K562 (cell line): ENCODE results near the gene MATCAP1. TPM values are rescaled to one million over a fixed set of nuclear protein-coding genes. Genes with fewer than 3 reads are reported as not detected.
A peak's percentile ranks its signal among the peaks of the same experiment; 100 is the strongest.

Experiments
- ARID2 ChIP-seq: fragments of 450-650 bp; IDR thresholded peaks from 2 replicates; pipeline ENCODE4 v1.6.1; 2017; ENCODE audit warnings: antibody characterized with exemption, mild to moderate bottlenecking
- BCL6 ChIP-seq: fragments of 250-450 bp; sonication (Bioruptor Pico); IDR thresholded peaks from 2 replicates; pipeline ENCODE4 v1.4.0; 2020
- CHD2 ChIP-seq: IDR thresholded peaks from 2 replicates; pipeline ENCODE4 v1.6.1; 2011; ENCODE audit warnings: low read depth, low read length
- CSDE1 ChIP-seq, 2 experiments: fragments of 450-650 bp; IDR thresholded peaks; 2 replicates each; pipeline ENCODE4 v1.6.1; 2016; ENCODE audit warnings: mild to moderate bottlenecking in 1 of 2
- EHMT2 ChIP-seq: fragments of 450-650 bp; IDR thresholded peaks from 2 replicates; pipeline ENCODE4 v1.6.1; 2018; ENCODE audit warnings: antibody characterized with exemption
- GABPB2 ChIP-seq: fragments of 250-450 bp; sonication (Bioruptor Pico); conservative IDR thresholded peaks from 2 replicates; pipeline ENCODE4 v1.5.1; 2021; ENCODE audit warnings: mild to moderate bottlenecking
- GTF2F1 ChIP-seq: IDR thresholded peaks from 2 replicates; pipeline ENCODE4 v1.6.1; 2011; ENCODE audit warnings: low read depth, low read length, improper control_type of control experiment
- HDGF ChIP-seq: fragments of 450-650 bp; IDR thresholded peaks from 2 replicates; pipeline ENCODE4 v1.6.1; 2016
- HMG20B ChIP-seq: fragments of 250-450 bp; sonication (Bioruptor Pico); IDR thresholded peaks from 2 replicates; pipeline ENCODE4 v1.5.0; 2021; ENCODE audit warnings: mild to moderate bottlenecking
- L3MBTL2 ChIP-seq: fragments of 450-650 bp; IDR thresholded peaks from 2 replicates; pipeline ENCODE4 v1.6.1; 2016; ENCODE audit warnings: mild to moderate bottlenecking, moderate library complexity
- MEIS2 ChIP-seq: fragments of 450-650 bp; IDR thresholded peaks from 2 replicates; pipeline ENCODE4 v1.6.1; 2014; ENCODE audit warnings: mild to moderate bottlenecking; ENCODE audit not compliant: partially characterized antibody
- NR4A1 ChIP-seq, 2 experiments: fragments of 250-450 bp in 1 of 2; fragments of 450-650 bp in 1 of 2; sonication (Bioruptor Pico) in 1 of 2; IDR thresholded peaks; 2 replicates each; pipeline versions ENCODE4 v1.4.0 to v1.6.1; 2016 to 2020; ENCODE audit warnings: mild to moderate bottlenecking in 2 of 2, missing compliant biosample characterization in 1 of 2, missing genetic modification characterization in 1 of 2, moderate library complexity in 1 of 2
- POLR2B ChIP-seq: fragments of 450-650 bp; IDR thresholded peaks from 2 replicates; pipeline ENCODE4 v1.6.1; 2018; ENCODE audit warnings: low read depth; ENCODE audit not compliant: partially characterized antibody
- PRPF4 ChIP-seq: fragments of 200-400 bp; formaldehyde crosslinking; IDR thresholded peaks from one replicate; pipeline ENCODE4 v1.6.1; 2017; ENCODE audit warnings: low read length, low read depth, mild to moderate bottlenecking; ENCODE audit not compliant: insufficient read depth, poor library complexity, severe bottlenecking
- RBFOX2 ChIP-seq: fragments of 200-400 bp; formaldehyde crosslinking; IDR thresholded peaks from 2 replicates; pipeline ENCODE4 v1.6.1; 2017; ENCODE audit warnings: low read depth, mild to moderate bottlenecking, low read length, moderate library complexity
- SMAD1 ChIP-seq: fragments of 150-350 bp; IDR thresholded peaks from 2 replicates; pipeline ENCODE4 v1.6.1; 2014; ENCODE audit warnings: low read length, low read depth; ENCODE audit not compliant: partially characterized antibody
- SMARCA5 ChIP-seq: fragments of 450-650 bp; IDR thresholded peaks from 2 replicates; pipeline ENCODE4 v1.6.1; 2016
- SRSF3 ChIP-seq: fragments of 200-400 bp; formaldehyde crosslinking; IDR thresholded peaks from 2 replicates; pipeline ENCODE4 v1.6.1; 2016; ENCODE audit warnings: mild to moderate bottlenecking, low read length, moderate library complexity; ENCODE audit not compliant: insufficient read depth
- XRCC3 ChIP-seq: fragments of 450-650 bp; IDR thresholded peaks from 2 replicates; pipeline ENCODE4 v1.6.1; 2017; ENCODE audit warnings: mild to moderate bottlenecking, moderate library complexity
- YY1 ChIP-seq, 3 experiments: IDR thresholded peaks; 2 replicates each; pipeline ENCODE4 v1.6.1; 2011; ENCODE audit warnings: low read length in 2 of 3, mild to moderate bottlenecking in 2 of 3, moderate library complexity in 2 of 3, borderline replicate concordance in 1 of 3, control low read depth in 1 of 3, low read depth in 1 of 3; ENCODE audit not compliant: insufficient read depth in 3 of 3, insufficient replicate concordance in 2 of 3, control insufficient read depth in 1 of 3, insufficient read length in 1 of 3; ENCODE audit errors: extremely low read depth in 1 of 3
- ZNF12 ChIP-seq: sonication (generic); formaldehyde crosslinking; IDR thresholded peaks from 2 replicates; pipeline ENCODE4 v1.4.0; 2020; ENCODE audit warnings: mild to moderate bottlenecking, missing genetic modification reagents
- ZNF133 ChIP-seq: fragments of 250-450 bp; sonication (Bioruptor Pico); IDR thresholded peaks from 2 replicates; pipeline ENCODE4 v1.4.0; 2020; ENCODE audit warnings: mild to moderate bottlenecking
- ZNF699 ChIP-seq: fragments of 250-450 bp; sonication (Bioruptor Pico); IDR thresholded peaks from 2 replicates; pipeline ENCODE4 v1.8.0; 2021; ENCODE audit warnings: mild to moderate bottlenecking, moderate library complexity; ENCODE audit not compliant: insufficient replicate concordance
- ZSCAN32 ChIP-seq: fragments of 450-650 bp; formaldehyde crosslinking; IDR thresholded peaks from 2 replicates; pipeline ENCODE4 v1.4.0; 2020; ENCODE audit warnings: mild to moderate bottlenecking, moderate library complexity
- polyA plus RNA-seq, 8 experiments: library from polyadenylated mRNA; depleted of rRNA in 4 of 8; stranded (reverse) in 5 of 8; unstranded in 3 of 8; fragments of >200 nt; fragmentation: Nextera tagmentation in 2 of 8; fragmentation: Illumina TruSeq in 1 of 8; extraction: Ambion mirVana in 2 of 8; extraction: Trizol in 1 of 8; gene quantifications; 2 replicates each; pipeline versions ENCODE4 v1.2.1 to v1.2.3, GENCODE V29; 2011 to 2014; ENCODE audit warnings: inconsistent platforms in 1 of 8, missing spikeins in 1 of 8
- total RNA-seq, 7 experiments: library from RNA; depleted of rRNA in 6 of 7; stranded (reverse); fragments of >200 nt in 6 of 7; fragmentation: Illumina TruSeq in 2 of 7; extraction: Trizol in 2 of 7; gene quantifications; 2 replicates each; pipeline versions ENCODE4 v1.2.1 to v1.2.3, GENCODE V29; 2011 to 2021; ENCODE audit warnings: low replicate concordance in 1 of 7
- TF ChIP-seq, protein P1 (sequence below): sonication (generic); formaldehyde crosslinking; IDR thresholded peaks from 2 replicates; pipeline ENCODE4 v1.8.0; 2023; ENCODE audit warnings: mild to moderate bottlenecking, missing genetic modification reagents
- TF ChIP-seq, protein P2 (sequence below): fragments of 250-450 bp; sonication (Bioruptor Pico); IDR thresholded peaks from 2 replicates; pipeline ENCODE4 v1.8.0; 2021; ENCODE audit warnings: mild to moderate bottlenecking, moderate library complexity
- TF ChIP-seq, protein P3 (sequence below): fragments of 250-450 bp; sonication (Bioruptor Pico); IDR thresholded peaks from 2 replicates; pipeline ENCODE4 v1.8.0; 2022; ENCODE audit warnings: moderate library complexity, mild to moderate bottlenecking, inconsistent platforms

The MATCAP1 gene
- total and polyA plus RNA-seq, 9 of the 15 experiments (the other 6 are each of a cell fraction or from before 2014, with no cell fraction given), result 3.4 to 20.5 (median 10.3) TPM

DNA sequence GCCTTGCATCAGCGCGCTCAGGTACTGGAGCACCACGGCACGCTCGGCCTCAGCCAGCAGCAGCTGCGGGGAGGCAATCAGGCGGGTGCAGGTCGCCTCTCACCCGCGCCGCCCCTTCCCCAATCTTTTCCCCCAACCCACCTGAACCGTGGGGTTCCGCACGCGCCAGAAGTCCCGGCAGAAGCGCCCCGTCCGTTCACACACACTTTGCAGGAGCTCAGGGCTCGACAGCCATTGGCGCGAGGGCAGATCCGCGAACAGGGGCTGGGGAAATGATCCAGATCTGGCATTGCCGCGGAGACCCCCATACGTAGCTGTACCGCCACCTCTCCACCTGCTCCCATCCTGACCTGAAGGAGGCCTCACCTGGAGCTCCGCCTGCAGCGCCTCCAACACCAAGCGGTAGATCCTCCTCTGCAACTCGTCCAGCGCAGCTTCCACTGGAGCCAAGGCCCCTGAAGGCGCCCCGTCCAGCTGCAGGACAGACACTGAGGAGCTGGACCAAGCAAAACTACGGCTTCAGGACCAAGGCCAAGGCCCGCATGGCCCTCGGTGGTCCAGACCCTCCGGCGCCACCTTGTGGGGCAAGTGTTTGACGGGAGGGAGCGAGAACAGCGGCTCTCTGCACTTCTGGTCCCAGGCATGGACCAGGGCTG, 1.4 kb upstream of the MATCAP1 start (continued):
- TF ChIP-seq HMG20B (CRISPR knock-in tag) (no peak), POLR2B (no peak), ZSCAN32 (CRISPR knock-in tag) (no peak), BCL6 (CRISPR knock-in tag) (no peak), PRPF4 (no peak), YY1 (IDR thresholded peaks at IDR 0.05; ENCODE audit: borderline replicate concordance in 1 of 3, control insufficient read depth in 1 of 3, extremely low read depth in 1 of 3, insufficient read depth in 3 of 3, insufficient read length in 1 of 3, insufficient replicate concordance in 2 of 3, low read depth in 1 of 3, low read length in 2 of 3) (peak in 2 of 3 experiments; percentile 63), MEIS2 (no peak), HDGF (no peak), ZNF12 (CRISPR knock-in tag) (peak; percentile 63; the same call in 1 of the 2 replicates), GTF2F1 (no peak), NR4A1 (CRISPR knock-in tag; IDR thresholded peaks at IDR 0.05) (no peak), NR4A1 (tag; IDR thresholded peaks at IDR 0.05) (no peak), ARID2 (peak; percentile 97), SRSF3 (no peak), CHD2 (no peak), EHMT2 (peak; percentile 99), GABPB2 (CRISPR knock-in tag) (no peak), SMARCA5 (no peak), RBFOX2 (no peak), CSDE1 (IDR thresholded peaks at IDR 0.05) (no peak), XRCC3 (no peak), ZNF699 (no peak), SMAD1 (no peak), L3MBTL2 (peak; percentile 38; the same call in 1 of the 2 replicates), ZNF133 (no peak)
- TF ChIP-seq, protein P1, sequence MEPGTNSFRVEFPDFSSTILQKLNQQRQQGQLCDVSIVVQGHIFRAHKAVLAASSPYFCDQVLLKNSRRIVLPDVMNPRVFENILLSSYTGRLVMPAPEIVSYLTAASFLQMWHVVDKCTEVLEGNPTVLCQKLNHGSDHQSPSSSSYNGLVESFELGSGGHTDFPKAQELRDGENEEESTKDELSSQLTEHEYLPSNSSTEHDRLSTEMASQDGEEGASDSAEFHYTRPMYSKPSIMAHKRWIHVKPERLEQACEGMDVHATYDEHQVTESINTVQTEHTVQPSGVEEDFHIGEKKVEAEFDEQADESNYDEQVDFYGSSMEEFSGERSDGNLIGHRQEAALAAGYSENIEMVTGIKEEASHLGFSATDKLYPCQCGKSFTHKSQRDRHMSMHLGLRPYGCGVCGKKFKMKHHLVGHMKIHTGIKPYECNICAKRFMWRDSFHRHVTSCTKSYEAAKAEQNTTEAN (CRISPR knock-in tag), result peak; percentile 91
- TF ChIP-seq, protein P2, sequence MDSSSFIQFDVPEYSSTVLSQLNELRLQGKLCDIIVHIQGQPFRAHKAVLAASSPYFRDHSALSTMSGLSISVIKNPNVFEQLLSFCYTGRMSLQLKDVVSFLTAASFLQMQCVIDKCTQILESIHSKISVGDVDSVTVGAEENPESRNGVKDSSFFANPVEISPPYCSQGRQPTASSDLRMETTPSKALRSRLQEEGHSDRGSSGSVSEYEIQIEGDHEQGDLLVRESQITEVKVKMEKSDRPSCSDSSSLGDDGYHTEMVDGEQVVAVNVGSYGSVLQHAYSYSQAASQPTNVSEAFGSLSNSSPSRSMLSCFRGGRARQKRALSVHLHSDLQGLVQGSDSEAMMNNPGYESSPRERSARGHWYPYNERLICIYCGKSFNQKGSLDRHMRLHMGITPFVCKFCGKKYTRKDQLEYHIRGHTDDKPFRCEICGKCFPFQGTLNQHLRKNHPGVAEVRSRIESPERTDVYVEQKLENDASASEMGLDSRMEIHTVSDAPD (CRISPR knock-in tag), result no peak
- TF ChIP-seq, protein P3, sequence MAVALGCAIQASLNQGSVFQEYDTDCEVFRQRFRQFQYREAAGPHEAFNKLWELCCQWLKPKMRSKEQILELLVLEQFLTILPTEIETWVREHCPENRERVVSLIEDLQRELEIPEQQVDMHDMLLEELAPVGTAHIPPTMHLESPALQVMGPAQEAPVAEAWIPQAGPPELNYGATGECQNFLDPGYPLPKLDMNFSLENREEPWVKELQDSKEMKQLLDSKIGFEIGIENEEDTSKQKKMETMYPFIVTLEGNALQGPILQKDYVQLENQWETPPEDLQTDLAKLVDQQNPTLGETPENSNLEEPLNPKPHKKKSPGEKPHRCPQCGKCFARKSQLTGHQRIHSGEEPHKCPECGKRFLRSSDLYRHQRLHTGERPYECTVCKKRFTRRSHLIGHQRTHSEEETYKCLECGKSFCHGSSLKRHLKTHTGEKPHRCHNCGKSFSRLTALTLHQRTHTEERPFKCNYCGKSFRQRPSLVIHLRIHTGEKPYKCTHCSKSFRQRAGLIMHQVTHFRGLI (CRISPR knock-in tag), result no peak
